Central memory CD8-positive, alpha-beta T cell (primary cell): Measurements from ENCODE around the gene CORO1C.

Experiments used
- ATAC-seq: fragments of 150-1000 bp; cut with Tn5 transposase; replicated peaks from 2 replicates; pipeline ENCODE4 v1.10.0; 2022; ENCODE audit warnings: mild to moderate bottlenecking, moderate FRiP score, moderate number of reproducible peaks; ENCODE audit not compliant: poor library complexity, severe bottlenecking; ENCODE audit errors: extremely low read depth
- DNase-seq, 2 donors: peaks; one replicate each; pipeline ENCODE4 v3.0.0; 2021; ENCODE audit warnings: low spot score in 2 of 2
- H3K27ac Mint-ChIP-seq: one replicate; pipeline ENCODE4 v1.8.0; 2022; ENCODE audit warnings: low read depth, mild to moderate bottlenecking, moderate library complexity, mixed read lengths
- H3K27me3 Mint-ChIP-seq: one replicate; pipeline ENCODE4 v1.8.0; 2022; ENCODE audit warnings: mixed read lengths
- H3K36me3 Mint-ChIP-seq: one replicate; pipeline ENCODE4 v1.8.0; 2022; ENCODE audit warnings: mild to moderate bottlenecking, moderate library complexity, mixed read lengths; ENCODE audit not compliant: insufficient read depth
- H3K4me1 Mint-ChIP-seq: one replicate; pipeline ENCODE4 v1.8.0; 2022; ENCODE audit warnings: mixed read lengths
- H3K4me3 Mint-ChIP-seq: one replicate; pipeline ENCODE4 v1.8.0; 2022; ENCODE audit warnings: mild to moderate bottlenecking, moderate library complexity, mixed read lengths
- H3K9me3 Mint-ChIP-seq: one replicate; pipeline ENCODE4 v1.8.0; 2022; ENCODE audit warnings: mixed read lengths

CORO1C gene

GRCh38 chr12:108728820-108729611 is 2.3 kb downstream of the CORO1C start:
- no peak overlapping the region for H3K4me3 Mint-ChIP-seq
- peaks cover 32% of the 10 kb centered on the region for H3K4me1 Mint-ChIP-seq
- H3K36me3 Mint-ChIP-seq = peaks cover 15% of the 10 kb centered on the region
- ATAC-seq = no peak
- DNase-seq = no peak
- no peaks in the 10 kb centered on the region for H3K27me3 Mint-ChIP-seq
- H3K27ac Mint-ChIP-seq = no peak overlapping the region
- H3K9me3 Mint-ChIP-seq = no peaks in the 10 kb centered on the region

GRCh38 chr12:108727868-108728735 is 3.2 kb downstream of the CORO1C start:
- DNase-seq (no peak), ATAC-seq (no peak)
- H3K27ac Mint-ChIP-seq = no peak overlapping the region
- H3K9me3 Mint-ChIP-seq = no peaks in the 10 kb centered on the region
- no peaks in the 10 kb centered on the region for H3K27me3 Mint-ChIP-seq
- H3K4me3 Mint-ChIP-seq = no peak overlapping the region
- H3K36me3 Mint-ChIP-seq = peaks cover 15% of the 10 kb centered on the region
- peaks cover 39% of the 10 kb centered on the region for H3K4me1 Mint-ChIP-seq

- H3K9me3 Mint-ChIP-seq = no peaks in the 10 kb centered on the region
- no peak overlapping the region for H3K4me3 Mint-ChIP-seq
- no peak for DNase-seq
- no peaks in the 10 kb centered on the region for H3K27me3 Mint-ChIP-seq
- H3K27ac Mint-ChIP-seq = no peak overlapping the region
- ATAC-seq = no peak
- peaks cover 13% of the 10 kb centered on the region for H3K36me3 Mint-ChIP-seq
- H3K4me1 Mint-ChIP-seq = peaks cover 43% of the 10 kb centered on the region
Observed at GRCh38 chr12:108727161-108727560, 4.2 kb downstream of the CORO1C start.

- H3K4me3 Mint-ChIP-seq = no peak overlapping the region
- H3K27me3 Mint-ChIP-seq = no peaks in the 10 kb centered on the region
- H3K4me1 Mint-ChIP-seq = peaks cover 31% of the 10 kb centered on the region
Observed at GRCh38 chr12:108724890-108725151, 6.5 kb downstream of the CORO1C start.

GRCh38 chr12:108724054-108724889 is 7.0 kb downstream of the CORO1C start:
- Mint-ChIP-seq H3K27me3 (no peaks in the 10 kb centered on the region), H3K36me3 (peaks cover 1% of the 10 kb centered on the region), H3K9me3 (no peaks in the 10 kb centered on the region), H3K4me3 (no peak overlapping the region), H3K27ac (peak overlapping the region; percentile 29), H3K4me1 (peaks cover 31% of the 10 kb centered on the region)
- DNase-seq (no peak), ATAC-seq (no peak)

More at GRCh38 chr12:108724890-108725151, 6.5 kb downstream of the CORO1C start:
- DNase-seq (no peak), ATAC-seq (no peak)
- Mint-ChIP-seq H3K27ac (peak overlapping the region; percentile 29), H3K9me3 (no peaks in the 10 kb centered on the region), H3K36me3 (peaks cover 1% of the 10 kb centered on the region)

GRCh38 chr12:108722992-108723766 is 8.1 kb downstream of the CORO1C start:
- Mint-ChIP-seq H3K27me3 (no peaks in the 10 kb centered on the region), H3K9me3 (no peaks in the 10 kb centered on the region), H3K36me3 (peaks cover 1% of the 10 kb centered on the region), H3K4me1 (peaks cover 31% of the 10 kb centered on the region), H3K27ac (no peak overlapping the region), H3K4me3 (no peak overlapping the region)
- DNase-seq (no peak), ATAC-seq (no peak)

- Mint-ChIP-seq H3K27ac (no peak overlapping the region), H3K27me3 (no peaks in the 10 kb centered on the region)
- ATAC-seq = no peak
Observed at GRCh38 chr12:108722463-108722862, 8.9 kb downstream of the CORO1C start.

GRCh38 chr12:108721824-108722223 is 9.5 kb downstream of the CORO1C start:
- no peak overlapping the region for H3K27ac Mint-ChIP-seq
- ATAC-seq = no peak
- H3K4me1 Mint-ChIP-seq = peaks cover 31% of the 10 kb centered on the region
- H3K9me3 Mint-ChIP-seq = no peaks in the 10 kb centered on the region
- no peaks in the 10 kb centered on the region for H3K27me3 Mint-ChIP-seq
- DNase-seq = no peak
- no peak overlapping the region for H3K4me3 Mint-ChIP-seq
- H3K36me3 Mint-ChIP-seq = peaks cover 1% of the 10 kb centered on the region

More at GRCh38 chr12:108722463-108722862, 8.9 kb downstream of the CORO1C start:
- Mint-ChIP-seq H3K9me3 (no peaks in the 10 kb centered on the region), H3K4me1 (peaks cover 31% of the 10 kb centered on the region), H3K36me3 (peaks cover 1% of the 10 kb centered on the region), H3K4me3 (no peak overlapping the region)
- DNase-seq = no peak

- Mint-ChIP-seq H3K27me3 (no peaks in the 10 kb centered on the region), H3K9me3 (no peaks in the 10 kb centered on the region), H3K27ac (no peak overlapping the region), H3K4me1 (peaks cover 31% of the 10 kb centered on the region), H3K4me3 (no peak overlapping the region), H3K36me3 (peaks cover 1% of the 10 kb centered on the region)
- DNase-seq (no peak), ATAC-seq (no peak)
Observed at GRCh38 chr12:108720757-108721514, 10.4 kb downstream of the CORO1C start.

GRCh38 chr12:108717243-108717642 is 14.1 kb downstream of the CORO1C start:
- no peak overlapping the region for H3K27ac Mint-ChIP-seq
- DNase-seq (no peak), ATAC-seq (no peak)
- no peaks in the 10 kb centered on the region for H3K9me3 Mint-ChIP-seq
- peaks cover 1% of the 10 kb centered on the region for H3K36me3 Mint-ChIP-seq
- peaks cover 3% of the 10 kb centered on the region for H3K4me1 Mint-ChIP-seq
- no peaks in the 10 kb centered on the region for H3K27me3 Mint-ChIP-seq
- H3K4me3 Mint-ChIP-seq = no peak overlapping the region

GRCh38 chr12:108714866-108715265 is 16.5 kb downstream of the CORO1C start:
- no peaks in the 10 kb centered on the region for H3K27me3 Mint-ChIP-seq
- DNase-seq = no peak
- H3K9me3 Mint-ChIP-seq = no peaks in the 10 kb centered on the region
- ATAC-seq = no peak
- no peak overlapping the region for H3K4me3 Mint-ChIP-seq
- no peaks in the 10 kb centered on the region for H3K4me1 Mint-ChIP-seq
- H3K36me3 Mint-ChIP-seq = no peaks in the 10 kb centered on the region
- no peak overlapping the region for H3K27ac Mint-ChIP-seq
